Small intestine (tissue), 7 donors: Measurements from ENCODE around the gene SP8. TPM values are rescaled to one million over a fixed set of nuclear protein-coding genes. Genes with fewer than 3 reads are reported as not detected.

ENCODE experiments used
- DNase-seq, 2 donors: peaks; one replicate each; pipeline versions ENCODE4 v3.0.0 to v3.0.0-alpha.2; 2013
- FAIRE-seq: peaks from 2 replicates; lab custom pipeline; 2012; peaks lifted over from hg19 to GRCh38; lab: Jason Lieb, UNC
- H3K27ac ChIP-seq, 3 donors: one replicate each; pipeline ENCODE4 v1.5.1; 2013; ENCODE audit warnings: low read length in 2 of 3, mild to moderate bottlenecking in 2 of 3, control low read depth in 1 of 3, inconsistent platforms in 1 of 3, low read depth in 1 of 3, moderate library complexity in 1 of 3
- H3K27me3 ChIP-seq, 3 donors: one replicate each; pipeline ENCODE4 v1.6.1; 2013; ENCODE audit warnings: low read length in 3 of 3, inconsistent platforms in 1 of 3; ENCODE audit not compliant: control insufficient read depth in 3 of 3, insufficient read depth in 3 of 3
- H3K36me3 ChIP-seq, 3 donors: one replicate each; pipeline ENCODE4 v1.6.1; 2013; ENCODE audit warnings: low read length in 3 of 3, inconsistent platforms in 1 of 3, low read depth in 1 of 3, mild to moderate bottlenecking in 1 of 3, moderate library complexity in 1 of 3; ENCODE audit not compliant: control insufficient read depth in 3 of 3, insufficient read depth in 2 of 3
- H3K4me1 ChIP-seq, 3 donors: one replicate each; pipeline ENCODE4 v1.6.1; 2013; ENCODE audit warnings: low read length in 2 of 3, inconsistent platforms in 1 of 3, low read depth in 1 of 3, mild to moderate bottlenecking in 1 of 3, moderate library complexity in 1 of 3; ENCODE audit not compliant: control insufficient read depth in 3 of 3, insufficient read depth in 2 of 3
- H3K4me3 ChIP-seq, 3 donors: one replicate each; pipeline ENCODE4 v1.5.1; 2013; ENCODE audit warnings: low read length in 3 of 3, control low read depth in 1 of 3, inconsistent platforms in 1 of 3, low read depth in 1 of 3, mild to moderate bottlenecking in 1 of 3, moderate library complexity in 1 of 3
- H3K9me3 ChIP-seq, 2 donors: one replicate each; pipeline ENCODE4 v1.6.1; 2013; ENCODE audit warnings: low read depth in 1 of 2, low read length in 1 of 2; ENCODE audit not compliant: control insufficient read depth in 2 of 2, insufficient read depth in 1 of 2
- WGBS, 3 donors: extraction: QIAGEN DNeasy Blood & Tissue Kit; methylation state at CpG; one replicate each; pipeline ENCODE4 v1.1.7; 2013; 5-methylcytosine and 5-hydroxymethylcytosine counted together
- polyA plus RNA-seq, 4 donors: library from polyadenylated mRNA; stranded (reverse) in 3 of 4; unstranded in 1 of 4; fragments of 200-250 nt in 3 of 4; fragments of 120-200 nt in 1 of 4; gene quantifications; one replicate each; pipeline versions ENCODE4 v1.2.1 to v1.2.3, GENCODE V29; 2013
- donor health status: healthy with polysubstance abuse.
- donor health status: control.
- donor health status: control.
- donor health status: Bipolar disorder and iron deficiency.
- donor health status: healthy.

The SP8 gene
- polyA plus RNA-seq, 4 donors: 3.3 TPM; not detected in 3

- Histone ChIP-seq H3K27me3 (peaks cover 3 to 84% (median 47%) of the 10 kb centered on the region in 3 donors), H3K4me3 (peak overlapping the region in 1 of 3 donors; percentile 33), H3K4me1 (peaks cover 0 to 12% (median 11%) of the 10 kb centered on the region in 3 donors), H3K27ac (no peak overlapping the region), H3K9me3 (no peaks in the 10 kb centered on the region), H3K36me3 (no peaks in the 10 kb centered on the region)
- FAIRE-seq (no peak), DNase-seq (peak in 1 of 2 donors; percentile 46)
- WGBS, 3 donors: 4 to 15% (median 11%) methylated on average over 62 to 93 of the region's 93 CpGs
These were observed 2.1 kb downstream of the SP8 start for GRCh38 chr7:20784388-20785156.

- H3K4me3 ChIP-seq: peak overlapping the region in 1 of 3 donors; percentile 0
- peaks cover 3 to 84% (median 50%) of the 10 kb centered on the region in 3 donors for H3K27me3 ChIP-seq
- no peaks in the 10 kb centered on the region for H3K36me3 ChIP-seq
- no peaks in the 10 kb centered on the region for H3K9me3 ChIP-seq
- no peak overlapping the region for H3K27ac ChIP-seq
- H3K4me1 ChIP-seq: peaks cover 0 to 12% (median 11%) of the 10 kb centered on the region in 3 donors
- no peak for FAIRE-seq
- peak; percentile 27 to 62 for DNase-seq
- WGBS, 3 donors: 3 to 6% (median 5%) methylated on average over 41 to 49 of the region's 49 CpGs
These were observed 2.8 kb downstream of the SP8 start for GRCh38 chr7:20783700-20784387.

- Histone ChIP-seq H3K36me3 (no peaks in the 10 kb centered on the region), H3K27ac (no peak overlapping the region), H3K4me3 (no peak overlapping the region), H3K27me3 (peaks cover 3 to 84% (median 54%) of the 10 kb centered on the region in 3 donors), H3K4me1 (peaks cover 0 to 15% (median 11%) of the 10 kb centered on the region in 3 donors), H3K9me3 (no peaks in the 10 kb centered on the region)
- no peak for FAIRE-seq
- DNase-seq: no peak
- 15 to 20% (median 17%) methylated on average over 15 of the region's 15 CpGs for WGBS, 3 donors
These were observed 3.5 kb downstream of the SP8 start for GRCh38 chr7:20783125-20783699.

- Histone ChIP-seq H3K36me3 (no peaks in the 10 kb centered on the region), H3K4me1 (peaks cover 0 to 7% (median 0%) of the 10 kb centered on the region in 3 donors), H3K9me3 (no peaks in the 10 kb centered on the region), H3K4me3 (no peak overlapping the region), H3K27ac (no peak overlapping the region), H3K27me3 (peaks cover 0 to 72% (median 38%) of the 10 kb centered on the region in 3 donors)
- WGBS, 3 donors: 38 to 83% (median 61%) methylated on average over 16 of the region's 16 CpGs
- DNase-seq: no peak
- FAIRE-seq: no peak
These were observed 7.6 kb downstream of the SP8 start for GRCh38 chr7:20779041-20779440.

GRCh38 chr7:20778063-20778721 is 8.5 kb downstream of the SP8 start:
- no peaks in the 10 kb centered on the region for H3K9me3 ChIP-seq
- H3K36me3 ChIP-seq: no peaks in the 10 kb centered on the region
- WGBS, 3 donors: 4 to 13% (median 9%) methylated on average over 57 to 63 of the region's 63 CpGs
- peaks cover 0 to 64% (median 31%) of the 10 kb centered on the region in 3 donors for H3K27me3 ChIP-seq
- no peak overlapping the region for H3K27ac ChIP-seq
- no peak overlapping the region for H3K4me3 ChIP-seq
- peaks cover 0 to 4% (median 0%) of the 10 kb centered on the region in 3 donors for H3K4me1 ChIP-seq
- FAIRE-seq (no peak), DNase-seq (peak; percentile 8 to 68)

GRCh38 chr7:20777377-20778062 is 9.2 kb downstream of the SP8 start:
- H3K4me3 ChIP-seq: no peak overlapping the region
- no peaks in the 10 kb centered on the region for H3K9me3 ChIP-seq
- FAIRE-seq: no peak
- DNase-seq: no peak
- H3K4me1 ChIP-seq: peaks cover 0 to 4% (median 0%) of the 10 kb centered on the region in 3 donors
- H3K36me3 ChIP-seq: no peaks in the 10 kb centered on the region
- peaks cover 0 to 58% (median 30%) of the 10 kb centered on the region in 3 donors for H3K27me3 ChIP-seq
- 10 to 11% (median 10%) methylated on average over 26 to 30 of the region's 30 CpGs for WGBS, 3 donors
- H3K27ac ChIP-seq: no peak overlapping the region

GRCh38 chr7:20776942-20777341 is 9.7 kb downstream of the SP8 start:
- 40 to 71% (median 59%) methylated on average over 10 of the region's 10 CpGs for WGBS, 3 donors
- H3K9me3 ChIP-seq: no peaks in the 10 kb centered on the region
- no peak overlapping the region for H3K27ac ChIP-seq
- peaks cover 0 to 4% (median 0%) of the 10 kb centered on the region in 3 donors for H3K4me1 ChIP-seq
- DNase-seq (no peak), FAIRE-seq (no peak)
- no peaks in the 10 kb centered on the region for H3K36me3 ChIP-seq
- H3K4me3 ChIP-seq: no peak overlapping the region
- peaks cover 0 to 55% (median 29%) of the 10 kb centered on the region in 3 donors for H3K27me3 ChIP-seq
